DMS53 treated with DMSO at 0.1 percent for 48 hours (cell line): ENCODE results near the gene SYNRG.
"Not testable (repeated sequence)": the region's sequence is repeated elsewhere in the genome, so short reads cannot be mapped to it uniquely, and the experiment has no call there.

Experiments used
- DNase-seq: peaks from one replicate; lab custom pipeline; 2025; ENCODE audit not compliant: unreplicated experiment; lab: John Stamatoyannopoulos, UW

SYNRG gene

DNA sequence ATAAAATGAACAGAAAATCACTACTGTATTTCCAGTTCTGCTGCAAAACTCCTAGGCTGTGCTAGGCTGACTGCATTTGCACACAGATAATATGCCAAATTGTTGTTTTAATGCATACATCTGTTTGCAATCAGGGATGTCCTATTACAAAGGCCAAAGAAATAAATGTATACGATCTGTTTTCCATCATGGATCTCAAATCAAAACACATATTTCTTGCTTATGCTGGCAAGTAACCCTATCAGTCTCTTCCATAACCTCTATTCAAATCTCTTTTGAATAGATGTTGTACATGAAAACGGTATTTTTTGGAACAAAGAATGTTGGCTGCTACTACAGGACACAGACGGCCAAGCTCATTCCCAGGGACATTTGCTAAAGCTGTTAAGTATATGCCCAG lies 62.9 kb downstream of the SYNRG start:
- no peak for DNase-seq

DNA sequence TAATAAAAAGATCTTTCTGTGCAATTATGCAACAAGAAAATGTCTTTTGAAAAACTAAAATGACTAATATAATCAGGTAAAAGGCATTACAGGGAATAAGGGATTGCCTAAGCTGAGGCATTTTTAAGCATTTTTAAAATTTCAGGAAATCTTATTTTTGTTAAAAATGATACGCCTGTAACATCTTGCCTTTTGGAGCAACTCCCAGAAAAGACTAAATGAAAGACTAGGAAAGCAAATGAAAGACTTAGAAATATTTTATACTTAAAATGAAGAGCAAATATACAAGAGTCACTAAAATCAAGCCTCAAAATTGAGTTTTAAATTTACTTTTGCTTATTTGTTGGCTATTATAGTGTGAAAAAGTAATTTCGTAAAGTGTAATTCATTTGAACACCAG lies 63.7 kb downstream of the SYNRG start:
- no peak for DNase-seq

DNA sequence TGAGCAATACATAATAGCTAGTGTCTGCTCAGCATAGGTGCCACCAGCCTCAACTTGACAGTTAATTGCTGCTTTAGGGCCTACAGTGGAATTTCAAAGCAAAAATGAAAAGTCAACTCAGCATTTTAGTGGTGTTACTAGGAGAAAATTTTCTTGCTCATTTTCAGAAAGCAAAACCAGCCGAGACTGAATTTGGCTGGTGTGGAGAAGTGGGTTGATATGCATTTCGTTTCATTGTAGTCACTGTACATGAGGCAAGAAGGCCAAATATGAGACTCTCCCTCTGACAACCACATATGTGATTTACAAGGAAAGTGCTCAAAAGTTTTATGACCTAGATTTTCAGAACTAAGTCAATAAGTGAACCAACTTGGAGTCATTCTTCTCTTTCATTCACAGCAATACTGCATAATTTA lies 65.6 kb downstream of the SYNRG start:
- DNase-seq, result no peak

DNA sequence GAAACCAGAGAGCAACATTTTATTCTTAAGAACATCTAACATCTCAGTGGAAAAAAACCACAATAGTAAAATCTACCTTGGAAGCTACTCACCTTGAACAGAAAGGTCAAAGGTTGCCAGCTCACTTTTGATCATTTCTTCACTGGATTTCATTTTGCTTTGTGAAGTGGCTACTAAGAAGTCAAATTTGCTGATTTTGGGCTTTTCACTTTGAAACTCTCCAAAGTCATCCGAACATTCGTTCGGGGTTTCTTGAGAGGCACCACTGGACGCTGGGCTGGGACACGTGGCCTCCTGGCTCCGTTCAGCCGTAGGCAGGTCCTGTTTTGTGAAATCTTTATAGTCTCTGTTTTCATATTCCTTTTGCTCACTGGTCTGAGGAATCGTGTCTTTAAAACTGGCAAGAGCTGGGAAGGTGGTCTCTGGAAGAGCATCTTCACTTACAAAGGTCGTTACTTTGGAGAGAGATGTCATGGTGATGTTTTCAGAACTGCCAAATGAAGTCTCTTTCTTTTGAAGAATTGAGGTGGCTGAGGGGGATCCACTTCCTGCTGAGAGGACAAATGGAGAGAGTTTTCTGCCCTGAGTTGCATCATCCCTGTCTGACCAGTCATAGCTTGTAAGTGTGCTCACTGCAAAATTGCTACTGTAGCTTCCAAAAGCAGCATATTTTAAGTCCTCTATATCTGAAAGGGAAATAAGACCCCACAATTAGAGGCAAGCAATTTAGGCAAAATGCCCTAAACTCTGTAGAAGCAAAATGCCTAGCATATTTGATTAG lies 67.1 kb downstream of the SYNRG start:
- no peak for DNase-seq

DNA sequence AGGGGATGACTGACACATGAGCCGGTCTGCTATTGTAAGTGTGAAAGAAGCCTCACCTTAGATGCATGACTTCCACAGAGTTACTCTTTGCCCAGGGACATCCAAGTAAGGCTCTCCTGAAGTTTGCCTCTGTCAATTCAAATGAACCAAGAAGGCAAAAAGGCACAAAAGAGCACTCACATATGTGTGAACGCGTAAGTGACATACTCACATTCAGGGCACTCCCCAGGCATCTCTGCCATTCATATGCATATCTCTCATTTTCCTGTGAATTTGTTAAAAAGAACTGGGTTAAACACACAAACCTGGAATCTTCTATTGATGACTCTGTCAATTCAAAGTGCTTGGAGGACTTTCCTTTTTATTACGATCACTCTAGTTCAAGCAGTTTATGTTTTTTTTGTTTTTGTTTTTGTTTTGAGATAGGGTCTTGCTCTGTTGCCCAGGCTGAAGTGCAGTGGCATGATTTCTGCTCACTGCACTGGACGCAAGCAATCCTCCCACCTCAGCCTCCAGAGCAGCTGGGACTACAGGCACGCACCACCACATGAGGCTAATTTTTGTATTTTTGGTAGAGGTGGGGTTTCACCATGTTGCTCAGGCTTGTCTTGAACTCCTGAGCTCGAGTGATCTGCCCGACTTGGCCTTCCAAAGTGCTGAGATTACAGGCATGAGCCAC lies 70.1 kb downstream of the SYNRG start:
- no peak for DNase-seq

DNA sequence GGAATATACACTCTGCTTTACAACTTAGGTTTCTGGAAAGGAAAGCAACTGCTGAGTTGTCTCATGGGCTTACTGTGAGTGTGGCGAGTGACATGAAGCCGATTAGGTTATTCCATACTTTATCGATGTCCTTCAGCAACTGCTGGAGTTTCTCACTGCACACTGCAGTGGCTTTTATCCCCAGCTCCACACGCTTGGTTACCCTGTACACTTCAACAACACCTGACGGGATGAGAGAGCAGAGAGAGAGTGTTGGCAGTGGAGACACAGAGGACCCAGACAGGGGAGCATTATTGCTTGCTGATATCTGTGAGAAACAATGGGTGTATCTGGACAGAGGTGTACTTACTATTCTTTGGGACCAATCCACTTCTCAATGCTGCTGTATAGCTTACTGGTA lies 73.3 kb downstream of the SYNRG start:
- no peak for DNase-seq

DNA sequence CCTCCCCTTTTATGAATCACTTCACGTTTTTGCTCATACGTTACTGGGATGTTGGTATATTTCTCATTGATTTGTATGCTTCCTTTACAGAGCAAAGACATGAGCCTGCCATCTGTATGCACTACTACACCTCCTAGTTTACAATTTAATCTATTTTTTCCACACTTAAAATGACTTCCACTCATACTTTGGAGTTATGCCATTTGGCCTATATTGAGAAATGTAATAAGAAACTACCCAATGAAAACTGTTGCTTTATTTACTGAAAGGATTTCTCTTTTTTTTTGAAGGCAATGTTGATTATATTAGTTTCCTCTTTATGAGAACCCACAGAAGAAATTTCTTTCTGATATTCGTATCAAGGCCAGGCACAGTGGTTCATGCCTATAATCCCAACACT lies 76.5 kb downstream of the SYNRG start:
- DNase-seq, result no peak

DNA sequence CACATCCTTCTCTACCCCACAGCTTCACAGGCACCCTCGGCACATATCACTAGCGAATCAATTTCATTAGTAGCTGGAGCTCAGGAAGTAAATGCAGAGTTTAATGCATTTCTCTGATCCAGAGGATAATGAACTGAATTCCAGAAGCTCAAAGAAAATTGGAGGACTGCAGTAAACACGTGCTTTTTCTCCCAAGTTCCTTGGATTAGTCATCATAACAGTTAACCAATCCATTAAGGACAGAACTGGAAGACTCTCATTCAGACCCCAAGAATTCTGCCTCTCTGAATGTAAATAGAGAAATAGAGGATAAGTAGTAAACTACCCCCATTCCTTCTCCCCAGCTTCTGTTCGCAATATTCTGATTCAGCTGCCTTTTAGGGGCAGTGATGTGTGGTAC lies 78.8 kb downstream of the SYNRG start:
- DNase-seq, result no peak

DNA sequence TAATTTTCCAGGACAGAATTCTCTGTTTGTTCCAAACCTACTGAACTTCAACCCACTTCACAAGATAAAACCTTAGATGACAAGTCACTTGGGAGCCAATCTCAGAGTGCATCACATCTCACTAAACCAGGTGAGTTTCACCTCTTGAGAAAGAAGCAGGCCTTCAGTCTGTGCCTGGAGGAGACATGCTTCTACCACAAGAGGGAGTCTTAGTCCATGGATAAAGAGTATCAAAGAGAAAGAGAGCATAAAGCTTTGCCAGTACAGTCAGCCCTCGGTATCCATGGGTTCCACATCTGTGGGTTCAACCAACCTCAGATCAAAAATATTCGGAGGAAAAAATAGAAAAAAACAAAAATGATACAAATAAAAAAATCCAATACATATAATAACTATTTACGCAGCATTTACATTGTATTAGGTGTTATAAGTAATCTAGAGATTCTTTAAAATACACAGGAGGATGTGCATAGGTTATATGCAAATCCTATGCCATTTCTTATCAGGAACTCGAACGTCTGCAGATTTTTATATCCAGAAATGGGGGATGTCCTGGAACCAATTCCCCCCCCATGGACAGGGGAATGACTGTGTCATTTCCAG lies 81.9 kb downstream of the SYNRG start:
- DNase-seq, result peak; percentile 30

DNA sequence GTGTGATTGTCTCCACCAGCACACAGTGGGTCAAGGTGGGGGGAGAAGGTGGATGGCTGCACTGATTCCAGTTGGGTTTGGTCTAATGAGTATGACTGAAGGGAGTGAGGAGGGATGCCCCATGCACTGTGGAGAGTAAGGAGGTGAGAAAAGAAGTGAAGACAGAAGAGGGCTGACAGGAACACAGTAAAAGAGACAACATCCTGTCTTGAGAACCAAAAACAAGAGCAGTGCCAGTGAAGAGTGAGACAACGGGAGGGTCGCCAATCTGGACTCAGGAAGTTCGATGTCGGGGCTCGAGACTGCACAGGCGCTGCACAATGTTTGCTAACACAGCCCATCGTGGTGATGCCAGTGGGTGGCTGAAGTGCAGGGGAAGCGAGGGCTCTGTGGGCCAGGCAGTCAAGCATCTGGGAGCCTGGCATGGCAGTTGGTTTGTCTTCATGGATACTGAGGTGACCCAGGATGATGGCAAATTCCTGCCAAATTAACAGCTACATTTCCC lies 85.5 kb downstream of the SYNRG start:
- DNase-seq, result no peak

DNA sequence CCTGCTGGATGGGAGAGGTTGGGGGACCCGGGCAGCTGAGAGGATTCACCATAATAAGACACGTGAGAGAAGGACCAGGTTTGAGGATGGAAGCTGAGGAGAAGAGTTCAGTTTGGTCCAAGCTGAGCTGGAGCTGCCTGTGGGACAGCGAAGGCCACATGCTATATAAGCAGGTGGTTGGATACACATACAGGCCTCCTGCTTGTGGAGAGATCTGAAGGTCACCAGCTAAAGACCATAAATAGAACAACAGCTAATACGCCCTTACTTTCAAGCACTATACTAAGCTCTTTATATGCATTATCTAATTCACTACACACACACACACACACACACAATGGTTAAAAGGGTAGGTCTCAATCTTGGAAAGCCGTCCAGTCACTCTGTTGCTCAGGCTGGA lies 87.4 kb downstream of the SYNRG start:
- no peak for DNase-seq

DNA sequence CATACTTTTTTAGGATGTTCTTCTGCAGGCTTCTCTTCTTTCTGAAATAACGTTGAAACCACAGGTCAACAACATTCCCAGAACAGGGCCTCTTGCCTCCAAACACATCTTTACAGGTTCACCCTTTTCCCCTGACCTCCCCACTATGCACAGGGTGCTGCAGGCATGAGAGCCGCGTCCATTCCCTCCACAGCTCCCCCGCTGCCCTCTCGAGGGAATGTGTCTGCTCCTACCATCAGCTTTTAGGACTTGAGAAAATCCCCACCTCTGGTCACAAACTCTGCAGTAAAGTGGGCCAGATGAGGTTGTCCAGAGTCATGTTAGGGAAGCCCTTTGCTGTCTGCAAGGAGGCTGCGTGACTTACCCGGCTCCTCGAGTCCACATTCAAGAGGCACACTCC lies 89.0 kb downstream of the SYNRG start:
- no peak for DNase-seq

DNA sequence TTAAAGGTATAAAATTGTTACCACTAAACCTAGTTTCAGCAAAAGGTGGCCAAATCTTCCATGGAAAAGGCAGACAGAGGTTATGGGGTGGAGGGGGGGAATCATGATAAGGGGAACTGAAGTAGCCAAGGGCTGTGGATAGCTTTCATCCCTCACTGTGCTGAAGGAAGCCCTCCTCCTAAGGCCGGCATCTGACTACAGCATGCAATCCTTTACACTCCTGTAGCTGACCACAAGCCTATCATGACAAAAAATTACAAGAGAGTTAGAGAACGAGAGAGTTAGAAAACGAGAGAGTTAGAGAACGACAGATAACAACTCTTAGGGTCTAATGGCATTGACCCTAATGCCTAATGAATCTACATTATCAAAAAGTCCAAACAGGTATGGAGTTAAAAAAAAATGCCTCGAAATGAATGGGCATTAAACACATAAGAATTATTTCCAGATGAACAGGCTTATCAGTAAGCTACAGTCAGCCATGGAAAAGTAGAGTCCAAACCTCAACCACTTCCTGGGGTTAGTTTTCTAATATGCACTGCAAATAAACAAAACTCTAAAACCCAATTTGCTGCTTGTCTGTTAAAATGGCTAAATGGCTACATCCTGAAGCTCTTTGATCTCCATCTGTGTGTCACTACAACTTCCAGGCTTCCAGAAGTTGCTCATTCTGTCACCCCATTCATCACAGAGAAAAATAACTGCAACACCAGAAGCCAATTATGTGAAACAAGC lies 89.8 kb downstream of the SYNRG start:
- no peak for DNase-seq

DNA sequence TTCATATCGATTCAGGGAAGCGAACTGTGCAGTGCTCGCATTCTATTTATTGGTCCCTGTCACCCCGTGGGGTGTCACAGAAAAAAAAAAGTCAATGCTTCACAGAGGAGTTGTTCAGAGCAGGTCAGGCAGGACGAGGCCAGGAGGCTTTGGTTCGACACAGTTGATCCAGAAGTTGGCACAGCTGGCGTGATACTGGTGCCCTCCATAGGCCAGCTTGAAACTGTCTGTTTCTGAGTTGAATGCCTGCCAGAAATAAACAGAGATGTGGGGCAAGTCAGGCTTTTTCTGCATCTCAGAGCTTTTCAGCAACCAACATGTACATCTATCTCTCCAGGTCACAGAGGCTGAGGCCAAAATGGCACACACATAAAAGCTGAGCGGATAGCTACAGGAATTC lies 90.4 kb downstream of the SYNRG start:
- DNase-seq, result no peak

DNA sequence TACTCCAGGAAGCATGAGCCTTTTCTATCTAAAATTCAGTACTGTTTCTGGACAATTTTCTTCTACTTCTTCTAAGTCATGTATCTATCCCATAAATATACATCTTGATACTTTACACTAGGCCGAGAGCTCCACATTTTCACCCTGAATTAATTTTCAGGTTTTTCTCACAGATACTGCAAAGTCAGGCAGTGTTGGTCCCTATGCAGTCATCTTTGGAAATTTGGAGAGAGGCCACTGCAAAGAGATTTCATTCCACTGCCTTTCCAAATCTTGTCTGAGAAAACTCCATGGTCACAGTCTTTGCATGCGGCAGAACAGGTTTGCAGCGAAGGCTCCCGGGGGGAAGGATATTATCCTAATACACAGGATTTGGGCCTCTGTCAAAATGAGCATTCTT lies 91.3 kb downstream of the SYNRG start:
- DNase-seq, result no peak

DNA sequence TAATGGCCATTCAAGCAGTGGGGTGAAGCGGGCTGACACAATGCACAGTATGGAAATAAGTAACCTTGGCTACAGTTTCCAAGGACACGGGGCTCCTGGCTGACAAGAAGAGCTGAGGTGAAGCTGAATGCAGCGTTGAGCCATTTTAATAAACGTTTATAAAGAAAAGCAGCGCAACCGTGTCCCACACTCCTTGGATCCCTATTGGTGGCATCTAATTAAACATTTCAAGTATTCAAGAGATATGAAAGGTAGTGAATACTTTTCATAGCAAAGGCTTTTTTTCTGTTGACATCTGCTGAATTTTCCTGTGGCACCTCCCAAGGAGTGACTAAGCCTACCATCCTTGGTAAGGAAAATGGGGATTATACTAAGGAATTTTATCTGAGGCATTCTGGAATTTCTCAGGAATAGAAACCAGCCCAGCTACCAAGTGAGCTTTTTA lies 93.1 kb downstream of the SYNRG start:
- DNase-seq, result no peak

DNA sequence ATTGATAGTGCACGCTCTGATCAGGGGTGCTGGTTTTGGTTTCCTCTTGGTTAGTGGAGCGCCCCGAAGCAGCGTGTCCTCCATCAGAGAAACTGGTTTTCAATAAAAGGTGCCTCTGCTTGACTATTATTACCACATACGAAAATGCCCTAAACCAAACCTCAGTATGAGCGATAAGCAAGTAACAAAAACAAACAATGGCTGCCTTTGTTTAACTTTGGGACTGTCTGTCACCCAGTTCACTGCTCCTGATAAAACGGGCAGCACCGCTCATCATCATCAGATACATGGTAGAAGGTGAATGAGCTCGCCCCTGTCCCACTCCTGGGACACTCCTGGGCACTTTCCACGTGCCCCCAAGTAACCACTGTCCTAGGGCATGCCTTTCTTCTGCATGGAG lies 95.5 kb downstream of the SYNRG start:
- DNase-seq, result no peak

DNA sequence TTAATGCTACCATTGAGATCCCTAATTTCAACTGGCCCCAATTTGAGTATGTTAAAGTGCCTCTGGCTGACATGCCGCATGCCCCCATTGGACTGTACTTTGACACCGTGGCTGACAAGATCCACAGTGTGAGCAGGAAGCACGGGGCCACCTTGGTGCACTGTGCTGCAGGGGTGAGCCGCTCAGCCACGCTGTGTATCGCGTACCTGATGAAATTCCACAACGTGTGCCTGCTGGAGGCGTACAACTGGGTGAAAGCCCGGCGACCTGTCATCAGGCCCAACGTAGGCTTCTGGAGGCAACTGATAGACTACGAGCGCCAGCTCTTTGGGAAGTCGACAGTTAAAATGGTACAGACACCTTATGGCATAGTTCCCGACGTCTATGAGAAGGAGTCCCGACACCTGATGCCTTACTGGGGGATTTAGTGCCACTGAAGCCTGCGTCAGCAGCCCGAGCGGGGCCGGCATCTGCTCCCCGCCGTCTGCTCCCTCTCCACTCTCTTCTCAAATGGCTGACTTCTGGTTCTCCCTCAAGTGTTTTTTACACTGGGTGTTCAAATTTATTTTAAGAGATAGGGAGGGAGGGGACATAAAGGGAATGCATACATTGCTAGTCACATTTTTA lies 96.7 kb downstream of the SYNRG start:
- no peak for DNase-seq

DNA sequence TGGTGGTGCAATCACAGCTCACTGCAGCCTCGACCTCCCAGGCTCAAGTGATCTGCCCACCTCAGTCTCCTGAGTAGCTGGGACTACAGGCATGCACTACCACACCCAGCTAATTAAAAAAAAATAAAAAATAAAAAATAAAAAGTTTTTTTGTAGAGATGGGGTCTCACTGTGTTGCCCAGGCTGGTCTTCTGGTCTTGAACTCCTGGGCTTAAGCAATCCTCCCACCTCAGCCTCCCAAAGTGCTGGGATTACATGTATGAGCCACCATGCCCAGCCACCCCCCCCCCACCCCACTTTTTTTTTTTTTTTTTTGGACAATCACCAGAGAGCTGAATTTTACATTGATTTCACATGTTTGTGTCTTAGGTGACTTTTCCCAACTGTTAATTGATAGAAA lies 97.6 kb downstream of the SYNRG start:
- not testable (repeated sequence) for DNase-seq

DNA sequence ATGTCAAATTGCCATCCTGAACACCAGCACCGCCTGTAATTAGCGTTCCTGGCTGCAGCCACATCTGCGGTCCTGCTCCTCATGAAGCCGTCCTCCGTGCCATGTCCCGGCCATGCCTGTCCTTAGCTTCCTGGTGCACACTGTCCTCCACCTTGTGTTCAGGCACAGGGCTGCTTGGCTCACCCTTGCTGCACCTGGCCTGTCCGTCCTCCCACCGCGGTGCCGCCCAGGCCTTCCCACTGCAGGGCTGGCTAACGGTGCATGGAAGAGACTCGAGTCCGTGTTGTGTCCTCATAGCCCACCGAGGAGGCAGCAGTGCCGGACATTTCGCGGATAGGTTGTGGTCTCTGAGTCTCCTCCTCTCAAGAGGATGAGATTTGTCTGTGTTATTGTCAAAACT lies 99.2 kb downstream of the SYNRG start:
- no peak for DNase-seq

DNA sequence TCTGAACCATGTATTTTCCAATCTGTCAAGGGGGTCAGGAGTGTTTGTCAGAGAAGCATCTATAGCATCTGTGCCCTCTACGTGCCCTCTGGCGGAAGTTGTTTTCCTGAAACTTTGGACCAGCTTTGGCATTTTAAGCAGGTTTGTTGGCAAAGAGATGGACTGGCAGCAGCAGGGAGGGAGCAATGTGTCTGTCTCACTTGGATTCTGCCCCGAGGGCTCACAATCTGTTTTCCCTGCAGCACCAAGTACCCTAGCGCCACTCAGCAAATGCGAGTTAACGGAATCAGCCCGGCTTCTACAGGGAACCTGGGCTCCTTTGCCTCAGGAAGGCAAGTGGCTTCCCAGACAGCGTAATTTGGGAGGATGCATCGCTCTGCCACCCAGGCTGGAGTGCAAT lies 102.1 kb downstream of the SYNRG start:
- DNase-seq, result no peak
